Astrocyte of the cerebellum (primary cell): Measurements from ENCODE around the gene UBQLN2.

Source experiments
- DNase-seq: peaks from one replicate; pipeline ENCODE4 v3.0.0-alpha.2; 2011; ENCODE audit warnings: low read depth
- H3K4me3 ChIP-seq: 2 replicates; pipeline ENCODE4 v1.5.1; 2011; ENCODE audit warnings: mild to moderate bottlenecking, low read depth, low read length, moderate library complexity
- CTCF ChIP-seq: IDR thresholded peaks from 2 replicates; pipeline ENCODE4 v1.5.1; 2012; ENCODE audit warnings: low read length, low read depth, moderate library complexity, mild to moderate bottlenecking; ENCODE audit errors: missing control alignments
- in situ Hi-C: cut with HindIII; loops from 2 replicates; pipeline ENCODE4 v1.10.0; 2017; ENCODE audit warnings: low sequenced_read_pairs

The UBQLN2 gene

DNA sequence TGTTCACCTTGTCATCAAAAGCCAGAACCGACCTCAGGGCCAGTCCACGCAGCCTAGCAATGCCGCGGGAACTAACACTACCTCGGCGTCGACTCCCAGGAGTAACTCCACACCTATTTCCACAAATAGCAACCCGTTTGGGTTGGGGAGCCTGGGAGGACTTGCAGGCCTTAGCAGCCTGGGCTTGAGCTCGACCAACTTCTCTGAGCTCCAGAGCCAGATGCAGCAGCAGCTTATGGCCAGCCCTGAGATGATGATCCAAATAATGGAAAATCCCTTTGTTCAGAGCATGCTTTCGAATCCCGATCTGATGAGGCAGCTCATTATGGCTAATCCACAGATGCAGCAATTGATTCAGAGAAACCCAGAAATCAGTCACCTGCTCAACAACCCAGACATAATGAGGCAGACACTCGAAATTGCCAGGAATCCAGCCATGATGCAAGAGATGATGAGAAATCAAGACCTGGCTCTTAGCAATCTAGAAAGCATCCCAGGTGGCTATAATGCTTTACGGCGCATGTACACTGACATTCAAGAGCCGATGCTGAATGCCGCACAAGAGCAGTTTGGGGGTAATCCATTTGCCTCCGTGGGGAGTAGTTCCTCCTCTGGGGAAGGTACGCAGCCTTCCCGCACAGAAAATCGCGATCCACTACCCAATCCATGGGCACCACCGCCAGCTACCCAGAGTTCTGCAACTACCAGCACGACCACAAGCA is 898 bp downstream of the UBQLN2 start:
- DNase-seq: peak; percentile 13
- H3K4me3 ChIP-seq: peak overlapping the region; percentile 55
- no peak for TF ChIP-seq CTCF
- in situ Hi-C loops: no loop called here

- H3K4me3 ChIP-seq: peak overlapping the region; percentile 55
- no peak for TF ChIP-seq CTCF
- no peak for DNase-seq
- in situ Hi-C loops: no loop called here
Measured at GRCh38 chrX:56564921-56565840, 1.8 kb downstream of the UBQLN2 start.

GRCh38 chrX:56569378-56570057 is 6.1 kb downstream of the UBQLN2 start:
- H3K4me3 ChIP-seq: no peak overlapping the region
- no peak for TF ChIP-seq CTCF
- no peak for DNase-seq
- in situ Hi-C loops: no loop called here

GRCh38 chrX:56572975-56573374 is 9.5 kb downstream of the UBQLN2 start:
- no peak overlapping the region for H3K4me3 ChIP-seq
- no peak for TF ChIP-seq CTCF
- in situ Hi-C loops: no loop called here
- DNase-seq: no peak

DNA sequence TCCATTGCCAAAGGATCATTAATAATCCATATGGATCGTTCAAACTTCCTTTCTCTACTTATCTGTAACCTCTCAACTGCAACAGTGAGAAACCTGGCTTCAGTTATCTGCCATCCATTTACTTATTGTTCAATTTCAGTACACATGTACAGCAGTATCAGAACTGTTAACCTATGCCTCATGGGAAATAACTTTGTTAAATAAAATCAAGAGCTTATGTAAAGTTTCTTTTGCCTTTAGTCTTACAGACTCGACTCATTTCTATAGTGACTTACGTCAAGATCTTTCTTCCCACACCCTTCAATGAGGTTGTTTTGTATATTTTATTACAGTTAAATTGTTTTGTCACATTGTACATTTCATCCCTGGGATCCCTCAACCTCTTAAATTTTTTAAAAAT is 11.4 kb downstream of the UBQLN2 start:
- no peak for DNase-seq
- no peak for TF ChIP-seq CTCF
- no peak overlapping the region for H3K4me3 ChIP-seq
- in situ Hi-C loops: no loop called here

DNA sequence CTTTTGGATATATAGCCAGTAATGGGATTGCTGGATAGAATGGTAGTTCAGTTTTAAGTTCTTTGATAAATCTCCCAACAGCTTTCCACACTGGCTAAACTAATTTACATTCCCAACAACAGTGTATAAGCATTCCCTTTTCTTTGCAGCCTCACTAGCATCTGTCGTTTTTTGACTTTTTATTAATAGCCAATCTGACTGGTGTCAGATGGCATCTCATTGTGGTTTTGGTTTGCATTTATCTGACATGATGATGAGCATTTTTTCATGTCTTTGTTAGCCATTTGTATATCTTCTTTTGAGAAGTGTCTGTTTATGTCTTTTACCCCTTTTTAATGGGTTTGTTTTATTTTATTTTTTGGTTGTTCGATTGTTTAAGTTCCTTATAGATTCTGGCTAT is 13.3 kb downstream of the UBQLN2 start:
- in situ Hi-C loops: no loop called here
- no peak for TF ChIP-seq CTCF
- H3K4me3 ChIP-seq: no peak overlapping the region
- DNase-seq: no peak
